ENCODE measurements around the gene EGF. TPM values are rescaled to one million over a fixed set of nuclear protein-coding genes. Genes with fewer than 3 reads are reported as not detected.

Gene EGF
- total RNA-seq (ENCODE audit: low replicate concordance), result 0.08 and 0.35 TPM in 2 replicates

GRCh38 chr4:109912706-109913595 is at the start of gene EGF:
EGF (plus strand) TSS chr4:109912883; CDS start chr4:109913336, 453 bp downstream.

Other genes with a start within 250 kb of the EGF start
- 25.2 and 31.0 TPM in 2 replicates for gene CASP6, start 209.4 kb upstream of the EGF start, total RNA-seq (ENCODE audit: low replicate concordance)
- 64.6 and 197 TPM in 2 replicates for gene PLA2G12A, start 182.8 kb upstream of the EGF start, total RNA-seq (ENCODE audit: low replicate concordance)
- 3.5 and 5.4 TPM in 2 replicates for gene CFI, start 110.9 kb upstream of the EGF start, total RNA-seq (ENCODE audit: low replicate concordance)
- gene GAR1, start 97.1 kb upstream of the EGF start, total RNA-seq (ENCODE audit: low replicate concordance), result 2.2 and 2.8 TPM in 2 replicates
- 0.08 TPM in 1 of 2 replicates, not detected in the other for gene RRH, start 84.9 kb upstream of the EGF start, total RNA-seq (ENCODE audit: low replicate concordance)
- not detected in 2 replicates for gene LRIT3, start 64.8 kb upstream of the EGF start, total RNA-seq (ENCODE audit: low replicate concordance)

Measured in smooth muscle cell of the coronary artery (primary cell).